Measurements from ENCODE around the gene S100A16.

S100A16 gene

GRCh38 chr1:153626904-153627714 is 14.2 kb upstream of the S100A16 start, which contains the start of gene S100A13:
Gene S100A13 (minus strand): TSS chr1:153627505. CDS start chr1:153626472, 1,033 bp downstream.
- Histone ChIP-seq H3K36me3 (ENCODE audit: control insufficient read depth, insufficient read depth, low read length) (no peaks in the 10 kb centered on the region), H2BK5ac (ENCODE audit: low read length) (peak within 1 kb of the TSS; percentile 33), H3K27me3 (ENCODE audit: insufficient read depth, low read length, poor library complexity) (no peaks in the 10 kb centered on the region), H3K79me2 (ENCODE audit: control insufficient read depth, insufficient read depth, low read length) (no peaks in the 10 kb centered on the region), H3K18ac (ENCODE audit: low read length) (peak within 1 kb of the TSS; percentile 88), H2BK15ac (replicated peaks; ENCODE audit: low read depth) (no peak within 1 kb of the TSS), H3K4me2 (ENCODE audit: low read length) (peak within 1 kb of the TSS; percentile 82), H3K4me3 (ENCODE audit: low read length) (peak within 1 kb of the TSS; percentile 40), H4K5ac (ENCODE audit: low read length) (no peak within 1 kb of the TSS), H3K23ac (ENCODE audit: low read length) (no peak within 1 kb of the TSS), H2AK5ac (ENCODE audit: low read length) (no peak within 1 kb of the TSS), H3K9ac (ENCODE audit: low read length) (peak within 1 kb of the TSS; percentile 83), H3K27ac (ENCODE audit: low read depth, low read length) (peak within 1 kb of the TSS; percentile 69), H3K56ac (ENCODE audit: low read length) (peak within 1 kb of the TSS; percentile 89), H2BK120ac (ENCODE audit: low read depth, low read length) (no peak within 1 kb of the TSS), H3K4ac (ENCODE audit: low read depth, low read length) (peak within 1 kb of the TSS; percentile 47), H3K4me1 (ENCODE audit: control insufficient read depth, low read depth, low read length) (peaks cover 2% of the 10 kb centered on the region), H4K8ac (ENCODE audit: low read depth, low read length) (no peak within 1 kb of the TSS), H3K79me1 (ENCODE audit: low read length) (no peaks in the 10 kb centered on the region)
- DNase-seq, result peak; percentile 99
- no CpG with 5 or more reads among the region's 28 CpGs for WGBS (ENCODE audit: extremely low coverage, insufficient coverage, low lambda C conversion rate)

GRCh38 chr1:153626477-153626903 is 13.6 kb upstream of the S100A16 start:
- H2BK5ac ChIP-seq (ENCODE audit: low read length), result no peak overlapping the region
- no peak overlapping the region for H4K8ac ChIP-seq (ENCODE audit: low read depth, low read length)
- no peak overlapping the region for H3K23ac ChIP-seq (ENCODE audit: low read length)
- no peak overlapping the region for H2BK120ac ChIP-seq (ENCODE audit: low read depth, low read length)
- no peaks in the 10 kb centered on the region for H3K36me3 ChIP-seq (ENCODE audit: control insufficient read depth, insufficient read depth, low read length)
- H3K4me1 ChIP-seq (ENCODE audit: control insufficient read depth, low read depth, low read length), result peaks cover 2% of the 10 kb centered on the region
- H3K4me2 ChIP-seq (ENCODE audit: low read length), result no peak overlapping the region
- H2AK5ac ChIP-seq (ENCODE audit: low read length), result no peak overlapping the region
- H3K9ac ChIP-seq (ENCODE audit: low read length), result peak overlapping the region; percentile 83
- WGBS (ENCODE audit: extremely low coverage, insufficient coverage, low lambda C conversion rate), result no CpG with 5 or more reads among the region's 3 CpGs
- H3K56ac ChIP-seq (ENCODE audit: low read length), result peak overlapping the region; percentile 89
- no peak overlapping the region for H3K4ac ChIP-seq (ENCODE audit: low read depth, low read length)
- H3K18ac ChIP-seq (ENCODE audit: low read length), result no peak overlapping the region
- no peak for DNase-seq
- no peak overlapping the region for H3K27ac ChIP-seq (ENCODE audit: low read depth, low read length)
- H3K27me3 ChIP-seq (ENCODE audit: insufficient read depth, low read length, poor library complexity), result no peaks in the 10 kb centered on the region
- no peaks in the 10 kb centered on the region for H3K79me2 ChIP-seq (ENCODE audit: control insufficient read depth, insufficient read depth, low read length)
- no peak overlapping the region for H4K5ac ChIP-seq (ENCODE audit: low read length)
- no peak overlapping the region for H3K4me3 ChIP-seq (ENCODE audit: low read length)
- H2BK15ac ChIP-seq (replicated peaks; ENCODE audit: low read depth), result no peak overlapping the region
- H3K79me1 ChIP-seq (ENCODE audit: low read length), result no peaks in the 10 kb centered on the region

DNA sequence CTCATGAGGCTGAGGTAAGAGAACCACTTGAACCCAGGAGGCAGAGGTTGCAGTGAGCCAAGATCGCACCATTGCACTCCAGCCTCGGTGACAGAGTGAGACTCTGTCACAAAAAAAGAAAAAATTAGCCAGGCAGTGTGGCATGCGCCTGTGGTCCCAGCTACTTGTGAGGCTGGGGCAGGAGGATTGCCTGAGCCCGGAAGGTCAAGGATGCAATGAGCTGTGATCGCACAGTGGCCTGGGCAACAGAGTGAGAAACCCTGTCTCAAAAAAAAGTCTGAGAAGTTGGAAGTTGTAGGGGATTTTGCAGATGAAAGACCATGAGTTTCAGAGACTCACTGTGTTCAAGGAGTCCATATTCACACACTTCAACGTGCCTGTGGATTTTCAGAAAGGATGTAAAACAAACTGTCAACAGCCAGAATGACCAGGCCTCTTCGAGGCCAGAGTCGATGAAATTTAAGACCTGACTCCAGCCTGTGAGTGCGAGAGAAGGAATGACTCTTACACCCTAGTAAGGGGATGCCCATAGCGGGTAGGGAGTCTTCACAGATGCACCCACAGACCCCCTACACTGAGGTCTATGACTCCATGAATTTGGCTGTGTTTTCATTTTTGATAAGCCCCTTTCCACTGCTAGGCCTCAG is 12.2 kb upstream of the S100A16 start:
- Histone ChIP-seq H3K79me2 (ENCODE audit: control insufficient read depth, insufficient read depth, low read length) (no peaks in the 10 kb centered on the region), H3K9ac (ENCODE audit: low read length) (no peak overlapping the region), H3K18ac (ENCODE audit: low read length) (no peak overlapping the region), H2BK15ac (replicated peaks; ENCODE audit: low read depth) (no peak overlapping the region), H3K27ac (ENCODE audit: low read depth, low read length) (no peak overlapping the region), H3K56ac (ENCODE audit: low read length) (no peak overlapping the region), H3K4me3 (ENCODE audit: low read length) (no peak overlapping the region), H3K4ac (ENCODE audit: low read depth, low read length) (no peak overlapping the region), H2BK120ac (ENCODE audit: low read depth, low read length) (no peak overlapping the region), H3K36me3 (ENCODE audit: control insufficient read depth, insufficient read depth, low read length) (no peaks in the 10 kb centered on the region), H2BK5ac (ENCODE audit: low read length) (no peak overlapping the region), H4K8ac (ENCODE audit: low read depth, low read length) (no peak overlapping the region), H3K79me1 (ENCODE audit: low read length) (no peaks in the 10 kb centered on the region), H3K4me2 (ENCODE audit: low read length) (no peak overlapping the region), H3K27me3 (ENCODE audit: insufficient read depth, low read length, poor library complexity) (no peaks in the 10 kb centered on the region), H4K5ac (ENCODE audit: low read length) (no peak overlapping the region), H3K4me1 (ENCODE audit: control insufficient read depth, low read depth, low read length) (peaks cover 2% of the 10 kb centered on the region), H2AK5ac (ENCODE audit: low read length) (no peak overlapping the region), H3K23ac (ENCODE audit: low read length) (no peak overlapping the region)
- no peak for DNase-seq
- WGBS (ENCODE audit: extremely low coverage, insufficient coverage, low lambda C conversion rate), result no CpG with 5 or more reads among the region's 10 CpGs

- Histone ChIP-seq H3K4me3 (ENCODE audit: low read length) (no peak overlapping the region), H3K36me3 (ENCODE audit: control insufficient read depth, insufficient read depth, low read length) (no peaks in the 10 kb centered on the region), H3K4me2 (ENCODE audit: low read length) (no peak overlapping the region), H2BK15ac (replicated peaks; ENCODE audit: low read depth) (no peak overlapping the region), H3K4ac (ENCODE audit: low read depth, low read length) (no peak overlapping the region), H3K23ac (ENCODE audit: low read length) (no peak overlapping the region), H3K27ac (ENCODE audit: low read depth, low read length) (no peak overlapping the region), H3K56ac (ENCODE audit: low read length) (no peak overlapping the region), H3K4me1 (ENCODE audit: control insufficient read depth, low read depth, low read length) (peaks cover 2% of the 10 kb centered on the region), H4K8ac (ENCODE audit: low read depth, low read length) (no peak overlapping the region), H3K79me1 (ENCODE audit: low read length) (no peaks in the 10 kb centered on the region), H2AK5ac (ENCODE audit: low read length) (no peak overlapping the region), H3K79me2 (ENCODE audit: control insufficient read depth, insufficient read depth, low read length) (no peaks in the 10 kb centered on the region), H3K9ac (ENCODE audit: low read length) (no peak overlapping the region), H2BK5ac (ENCODE audit: low read length) (no peak overlapping the region), H4K5ac (ENCODE audit: low read length) (no peak overlapping the region), H3K18ac (ENCODE audit: low read length) (no peak overlapping the region), H3K27me3 (ENCODE audit: insufficient read depth, low read length, poor library complexity) (no peaks in the 10 kb centered on the region), H2BK120ac (ENCODE audit: low read depth, low read length) (no peak overlapping the region)
- DNase-seq, result no peak
- WGBS (ENCODE audit: extremely low coverage, insufficient coverage, low lambda C conversion rate), result no CpG with 5 or more reads among the region's 7 CpGs
These were observed 10.2 kb upstream of the S100A16 start for GRCh38 chr1:153623101-153623500.

DNA sequence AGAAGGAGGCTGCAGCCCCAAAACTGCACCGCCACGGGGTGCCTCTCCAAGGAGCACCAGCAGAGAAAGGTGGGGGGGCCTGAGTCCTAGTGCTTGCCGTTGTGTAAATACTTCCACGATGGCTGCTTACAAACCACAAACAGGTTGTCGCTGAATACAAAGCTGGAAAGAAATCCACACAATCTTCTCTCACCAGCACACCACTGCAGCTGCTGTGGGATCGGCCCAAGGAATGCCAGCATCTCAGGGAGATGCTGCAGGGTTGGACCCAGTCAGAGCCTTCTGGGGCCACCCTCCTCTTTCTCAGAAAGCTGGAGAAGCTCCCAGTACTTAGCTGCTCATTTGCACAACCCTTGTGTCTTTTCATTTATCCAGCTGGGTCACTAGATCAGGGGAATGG is 6.2 kb upstream of the S100A16 start:
- no peak overlapping the region for H2BK5ac ChIP-seq (ENCODE audit: low read length)
- H2AK5ac ChIP-seq (ENCODE audit: low read length), result no peak overlapping the region
- no peak overlapping the region for H3K4me2 ChIP-seq (ENCODE audit: low read length)
- no peak for DNase-seq
- H3K23ac ChIP-seq (ENCODE audit: low read length), result no peak overlapping the region
- no peaks in the 10 kb centered on the region for H3K4me1 ChIP-seq (ENCODE audit: control insufficient read depth, low read depth, low read length)
- H3K27ac ChIP-seq (ENCODE audit: low read depth, low read length), result no peak overlapping the region
- no peak overlapping the region for H4K5ac ChIP-seq (ENCODE audit: low read length)
- H2BK120ac ChIP-seq (ENCODE audit: low read depth, low read length), result no peak overlapping the region
- H3K4me3 ChIP-seq (ENCODE audit: low read length), result no peak overlapping the region
- no peaks in the 10 kb centered on the region for H3K36me3 ChIP-seq (ENCODE audit: control insufficient read depth, insufficient read depth, low read length)
- no peaks in the 10 kb centered on the region for H3K27me3 ChIP-seq (ENCODE audit: insufficient read depth, low read length, poor library complexity)
- H3K79me2 ChIP-seq (ENCODE audit: control insufficient read depth, insufficient read depth, low read length), result no peaks in the 10 kb centered on the region
- no peak overlapping the region for H3K4ac ChIP-seq (ENCODE audit: low read depth, low read length)
- H3K18ac ChIP-seq (ENCODE audit: low read length), result no peak overlapping the region
- no CpG with 5 or more reads among the region's 6 CpGs for WGBS (ENCODE audit: extremely low coverage, insufficient coverage, low lambda C conversion rate)
- no peak overlapping the region for H3K56ac ChIP-seq (ENCODE audit: low read length)
- H2BK15ac ChIP-seq (replicated peaks; ENCODE audit: low read depth), result no peak overlapping the region
- H4K8ac ChIP-seq (ENCODE audit: low read depth, low read length), result no peak overlapping the region
- H3K9ac ChIP-seq (ENCODE audit: low read length), result no peak overlapping the region
- no peaks in the 10 kb centered on the region for H3K79me1 ChIP-seq (ENCODE audit: low read length)
